Measurements from ENCODE around the gene NEUROG1.

NEUROG1 gene

GRCh38 chr5:135494196-135494595, 41.6 kb downstream of the NEUROG1 start:
- H3K4me2 ChIP-seq (ENCODE audit: low read depth, low read length) = no peak overlapping the region
- H3K9ac ChIP-seq (ENCODE audit: low read length) = no peak overlapping the region
- H3K79me2 ChIP-seq (ENCODE audit: low read length) = no peaks in the 10 kb centered on the region
- DNase-seq = no peak
- no peaks in the 10 kb centered on the region for H3F3A ChIP-seq (ENCODE audit: insufficient read depth, low read length)
- peaks cover 13% of the 10 kb centered on the region; the same call in 1 of the 2 replicates for H3K27me3 ChIP-seq (replicated peaks; ENCODE audit: insufficient read depth, low read length)
- no peaks in the 10 kb centered on the region for H3K9me3 ChIP-seq (replicated peaks; ENCODE audit: insufficient read depth, low read length)
- no peak overlapping the region for H3K4me3 ChIP-seq (ENCODE audit: low read length)
- TF ChIP-seq, protein P1, sequence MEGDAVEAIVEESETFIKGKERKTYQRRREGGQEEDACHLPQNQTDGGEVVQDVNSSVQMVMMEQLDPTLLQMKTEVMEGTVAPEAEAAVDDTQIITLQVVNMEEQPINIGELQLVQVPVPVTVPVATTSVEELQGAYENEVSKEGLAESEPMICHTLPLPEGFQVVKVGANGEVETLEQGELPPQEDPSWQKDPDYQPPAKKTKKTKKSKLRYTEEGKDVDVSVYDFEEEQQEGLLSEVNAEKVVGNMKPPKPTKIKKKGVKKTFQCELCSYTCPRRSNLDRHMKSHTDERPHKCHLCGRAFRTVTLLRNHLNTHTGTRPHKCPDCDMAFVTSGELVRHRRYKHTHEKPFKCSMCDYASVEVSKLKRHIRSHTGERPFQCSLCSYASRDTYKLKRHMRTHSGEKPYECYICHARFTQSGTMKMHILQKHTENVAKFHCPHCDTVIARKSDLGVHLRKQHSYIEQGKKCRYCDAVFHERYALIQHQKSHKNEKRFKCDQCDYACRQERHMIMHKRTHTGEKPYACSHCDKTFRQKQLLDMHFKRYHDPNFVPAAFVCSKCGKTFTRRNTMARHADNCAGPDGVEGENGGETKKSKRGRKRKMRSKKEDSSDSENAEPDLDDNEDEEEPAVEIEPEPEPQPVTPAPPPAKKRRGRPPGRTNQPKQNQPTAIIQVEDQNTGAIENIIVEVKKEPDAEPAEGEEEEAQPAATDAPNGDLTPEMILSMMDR (IDR thresholded peaks at IDR 0.05; ENCODE audit: low read length) = no peak
- TF ChIP-seq EZH2phosphoT487 (IDR thresholded peaks at IDR 0.05; ENCODE audit: low read length) = no peak
- TF ChIP-seq EZH2 (optimal IDR thresholded peaks at IDR 0.05; ENCODE audit: low read depth, low read length) = no peak
- no peaks in the 10 kb centered on the region for H3K9me2 ChIP-seq (replicated peaks; ENCODE audit: insufficient read depth, low read length)
- no peaks in the 10 kb centered on the region for H4K20me1 ChIP-seq (ENCODE audit: insufficient read depth, low read length)
- H3K36me3 ChIP-seq (replicated peaks; ENCODE audit: insufficient read depth, low read length) = no peaks in the 10 kb centered on the region
- no peaks in the 10 kb centered on the region for H3K4me1 ChIP-seq (ENCODE audit: low read length)
- no peak overlapping the region for H2AFZ ChIP-seq (ENCODE audit: low read length)
- H3K27ac ChIP-seq (ENCODE audit: low read length) = no peak overlapping the region

DNA sequence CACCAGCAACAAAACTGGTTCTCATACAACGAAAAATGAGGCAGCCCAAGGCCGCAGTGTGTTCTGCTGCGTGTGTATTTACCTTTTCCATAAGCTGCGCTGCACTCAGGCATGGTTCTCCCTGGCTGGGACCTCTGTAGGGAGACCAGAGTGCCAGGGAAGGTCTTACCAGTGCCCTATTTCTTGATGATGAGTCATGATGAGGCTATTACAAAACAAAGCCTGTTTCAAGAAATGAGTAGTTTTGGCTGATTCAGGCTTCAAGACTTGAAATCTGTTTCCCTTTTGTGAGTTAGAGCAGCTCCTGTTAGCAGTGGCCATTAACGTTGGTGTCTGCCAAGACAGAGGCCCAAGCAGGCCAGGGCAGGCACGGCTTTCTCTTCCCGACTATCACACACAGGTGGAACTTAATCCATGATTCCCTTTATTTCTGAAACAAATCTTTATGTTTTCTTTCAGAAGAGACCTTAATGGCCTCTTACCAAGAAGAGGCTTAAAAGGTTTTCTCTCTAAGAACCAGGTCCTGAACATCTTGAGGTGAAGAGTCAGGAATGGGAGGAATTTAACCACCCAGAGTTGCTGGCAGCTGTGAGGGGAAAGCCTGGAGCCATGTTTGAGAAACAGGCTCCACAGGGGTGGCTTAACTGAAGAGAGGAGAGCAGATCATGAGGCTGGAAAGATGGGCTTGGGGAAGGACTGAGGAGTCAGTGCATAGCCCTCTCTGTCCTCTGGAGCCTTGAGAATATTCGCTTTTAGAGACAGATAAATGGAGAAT, 42.2 kb downstream of the NEUROG1 start:
- Histone ChIP-seq H3K79me2 (ENCODE audit: low read length) (no peaks in the 10 kb centered on the region), H2AFZ (ENCODE audit: low read length) (no peak overlapping the region), H3K4me3 (ENCODE audit: low read length) (no peak overlapping the region), H3K27me3 (replicated peaks; ENCODE audit: insufficient read depth, low read length) (peaks cover 19% of the 10 kb centered on the region; the same call in 1 of the 2 replicates), H3K36me3 (replicated peaks; ENCODE audit: insufficient read depth, low read length) (no peaks in the 10 kb centered on the region), H3K9me3 (replicated peaks; ENCODE audit: insufficient read depth, low read length) (no peaks in the 10 kb centered on the region), H3F3A (ENCODE audit: insufficient read depth, low read length) (no peaks in the 10 kb centered on the region), H3K9ac (ENCODE audit: low read length) (no peak overlapping the region), H3K27ac (ENCODE audit: low read length) (no peak overlapping the region), H3K4me1 (ENCODE audit: low read length) (no peaks in the 10 kb centered on the region), H3K4me2 (ENCODE audit: low read depth, low read length) (no peak overlapping the region), H3K9me2 (replicated peaks; ENCODE audit: insufficient read depth, low read length) (no peaks in the 10 kb centered on the region), H4K20me1 (ENCODE audit: insufficient read depth, low read length) (no peaks in the 10 kb centered on the region)
- DNase-seq = no peak
- TF ChIP-seq EZH2 (optimal IDR thresholded peaks at IDR 0.05; ENCODE audit: low read depth, low read length) (no peak), EZH2phosphoT487 (IDR thresholded peaks at IDR 0.05; ENCODE audit: low read length) (no peak)
- TF ChIP-seq, protein P1 (IDR thresholded peaks at IDR 0.05; ENCODE audit: low read length) = no peak

GRCh38 chr5:135492319-135492626, 43.5 kb downstream of the NEUROG1 start:
- no peak for TF ChIP-seq EZH2phosphoT487 (IDR thresholded peaks at IDR 0.05; ENCODE audit: low read length)
- TF ChIP-seq EZH2 (optimal IDR thresholded peaks at IDR 0.05; ENCODE audit: low read depth, low read length) = no peak
- TF ChIP-seq, protein P1 (IDR thresholded peaks at IDR 0.05; ENCODE audit: low read length) = no peak
- no peaks in the 10 kb centered on the region for H4K20me1 ChIP-seq (ENCODE audit: insufficient read depth, low read length)
- no peak overlapping the region for H3K9ac ChIP-seq (ENCODE audit: low read length)
- H3K36me3 ChIP-seq (replicated peaks; ENCODE audit: insufficient read depth, low read length) = no peaks in the 10 kb centered on the region
- peaks cover 26% of the 10 kb centered on the region; the same call in 1 of the 2 replicates for H3K27me3 ChIP-seq (replicated peaks; ENCODE audit: insufficient read depth, low read length)
- no peaks in the 10 kb centered on the region for H3K4me1 ChIP-seq (ENCODE audit: low read length)
- no peak overlapping the region for H3K4me2 ChIP-seq (ENCODE audit: low read depth, low read length)
- no peak for DNase-seq
- no peaks in the 10 kb centered on the region for H3K79me2 ChIP-seq (ENCODE audit: low read length)
- no peaks in the 10 kb centered on the region for H3K9me3 ChIP-seq (replicated peaks; ENCODE audit: insufficient read depth, low read length)
- H3K9me2 ChIP-seq (replicated peaks; ENCODE audit: insufficient read depth, low read length) = no peaks in the 10 kb centered on the region
- no peak overlapping the region for H3K27ac ChIP-seq (ENCODE audit: low read length)
- H2AFZ ChIP-seq (ENCODE audit: low read length) = no peak overlapping the region
- H3K4me3 ChIP-seq (ENCODE audit: low read length) = no peak overlapping the region
- H3F3A ChIP-seq (ENCODE audit: insufficient read depth, low read length) = no peaks in the 10 kb centered on the region

Measured in MM.1S (cell line).